HG03520 (cell line): ENCODE data around the gene UBE3C.

Source experiments
- ATAC-seq: cut with Tn5 transposase; IDR thresholded peaks from one replicate; pipeline ENCODE4 v1.9.1; 2021; ENCODE audit warnings: mild to moderate bottlenecking, moderate library complexity; ENCODE audit not compliant: unreplicated experiment

UBE3C gene

DNA sequence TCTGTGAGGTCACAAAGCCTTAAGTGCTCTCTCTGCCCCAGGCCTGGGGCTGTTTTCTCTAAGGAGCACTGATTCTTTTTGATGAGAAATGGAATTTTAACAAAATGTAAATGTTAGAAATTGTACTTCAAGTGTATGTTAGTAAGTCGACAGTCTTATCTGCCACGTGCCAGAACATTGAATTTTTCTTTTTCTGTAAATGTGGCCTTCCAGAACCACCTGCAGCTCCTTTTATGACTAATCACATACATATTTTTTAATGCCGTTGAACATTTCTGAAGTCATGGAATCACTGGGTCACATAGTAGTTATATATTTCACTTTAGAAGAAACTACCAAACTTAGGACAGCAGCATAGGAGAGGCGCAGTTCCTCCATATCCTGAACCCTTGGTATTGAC is 38.0 kb downstream of the UBE3C start:
- ATAC-seq: no peak

DNA sequence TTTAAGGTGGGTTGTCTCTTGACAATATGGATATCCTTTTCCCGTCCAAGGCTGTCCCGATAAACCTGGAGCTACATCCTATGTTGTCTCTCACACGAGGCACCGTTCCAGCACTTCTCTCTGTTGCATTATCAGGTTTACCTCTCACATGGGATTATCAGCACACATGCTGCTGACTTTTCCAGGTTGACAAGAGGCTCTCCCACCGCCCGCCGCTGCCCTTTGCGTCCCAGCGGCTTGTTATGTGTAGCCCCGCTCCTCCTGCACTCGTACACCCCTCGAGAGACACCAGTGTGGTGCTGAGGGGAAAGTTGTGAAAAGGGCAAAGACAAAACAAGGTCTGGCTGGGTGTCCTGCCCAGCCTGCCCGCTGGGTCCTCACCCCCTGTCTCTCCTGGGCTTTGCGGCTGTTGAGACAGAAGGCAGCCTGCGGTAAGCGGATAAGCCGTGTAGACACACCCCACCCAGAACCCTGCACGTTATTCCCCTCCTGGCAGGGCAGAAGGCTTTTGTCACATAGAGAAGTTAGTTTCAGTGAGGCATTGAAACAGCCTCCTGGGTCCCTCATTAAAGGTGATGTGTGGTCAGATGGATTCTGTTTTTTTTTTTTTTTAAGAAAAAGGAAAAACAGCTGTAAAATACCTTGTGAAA is 38.7 kb downstream of the UBE3C start:
- ATAC-seq: no peak

DNA sequence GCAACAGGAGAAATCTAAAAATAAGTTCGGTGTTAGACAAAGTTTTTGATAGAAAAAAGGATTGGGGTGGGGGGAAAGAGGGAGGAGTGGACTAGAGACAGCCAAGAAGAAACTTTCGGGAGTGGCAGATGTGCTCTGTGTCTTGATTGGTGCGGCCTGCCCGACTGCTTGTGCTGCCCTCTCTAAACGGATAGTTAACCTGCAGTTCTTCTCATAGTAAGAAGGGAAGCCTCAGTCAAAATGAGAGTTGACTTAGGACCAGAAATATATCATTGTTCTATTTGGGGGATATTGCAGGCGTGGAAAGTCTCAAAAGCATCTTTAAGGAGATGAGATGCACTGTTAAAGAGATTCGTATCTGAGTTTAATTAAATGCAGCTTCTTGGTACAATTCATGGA is 39.3 kb downstream of the UBE3C start:
- ATAC-seq: no peak

DNA sequence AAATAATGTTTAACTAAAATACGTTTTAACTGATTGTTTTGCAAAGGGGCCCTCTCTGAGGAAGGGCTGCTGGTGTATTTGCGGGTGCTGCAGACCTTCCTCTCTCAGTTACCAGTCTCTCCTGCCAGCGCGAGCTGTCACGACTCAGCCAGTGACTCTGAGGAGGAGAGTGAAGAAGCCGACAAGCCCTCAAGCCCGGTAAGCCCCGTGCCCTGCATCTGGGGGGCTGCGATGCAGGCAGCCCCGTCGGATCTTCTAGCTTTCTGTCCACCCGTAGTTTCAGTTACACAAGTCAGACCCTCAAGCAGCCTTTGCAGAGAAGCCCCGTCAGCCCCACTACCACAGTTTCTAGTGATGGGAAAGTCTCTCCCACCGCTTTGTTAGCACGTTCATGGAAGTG is 45.1 kb downstream of the UBE3C start:
- ATAC-seq: no peak

DNA sequence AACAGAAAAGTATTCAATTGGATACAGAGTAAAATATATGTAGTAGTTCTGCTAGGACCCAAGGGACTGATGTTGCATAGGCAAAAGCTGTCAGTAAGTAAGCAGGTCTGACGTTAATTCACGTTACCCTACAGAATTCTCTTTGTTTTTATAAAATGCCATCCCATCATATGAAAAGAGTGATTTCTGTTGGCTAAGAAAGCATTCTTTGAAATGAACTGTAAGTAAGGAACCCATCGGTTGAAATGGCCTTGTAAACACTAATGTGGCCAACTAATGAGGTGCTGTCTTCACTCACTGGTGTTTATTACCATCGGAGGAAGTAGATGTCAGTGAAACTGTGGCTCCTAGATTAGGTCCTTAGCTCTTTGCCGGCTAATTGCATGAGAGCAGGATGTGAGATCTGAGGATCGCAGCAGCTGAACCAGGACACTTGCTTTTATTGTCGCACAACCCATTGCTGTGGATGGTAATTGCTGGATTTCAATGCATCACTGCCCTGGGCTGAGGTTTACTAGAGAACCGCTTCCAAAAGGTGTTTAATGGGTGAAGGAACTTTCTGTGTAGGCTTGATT is 49.5 kb downstream of the UBE3C start:
- ATAC-seq: no peak

DNA sequence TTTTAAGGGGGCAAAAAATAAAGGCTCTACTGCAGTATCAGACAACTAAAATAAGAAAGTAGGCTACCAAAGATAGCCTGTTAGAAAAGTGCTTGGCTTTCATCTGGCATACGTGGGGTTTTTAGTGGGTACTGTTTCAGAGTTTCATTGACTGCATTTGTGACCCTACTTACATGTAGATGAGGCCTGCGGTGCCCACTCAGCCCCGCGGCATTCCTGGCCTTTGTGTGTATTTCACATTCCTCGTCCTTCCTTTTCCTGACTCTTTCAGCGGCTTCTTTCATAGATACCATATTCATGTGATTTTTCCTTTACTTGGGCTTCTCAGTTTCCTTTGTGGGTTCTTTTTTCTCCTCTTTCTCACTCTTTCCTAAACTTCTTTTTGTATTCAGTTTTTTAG is 50.7 kb downstream of the UBE3C start:
- ATAC-seq: no peak

DNA sequence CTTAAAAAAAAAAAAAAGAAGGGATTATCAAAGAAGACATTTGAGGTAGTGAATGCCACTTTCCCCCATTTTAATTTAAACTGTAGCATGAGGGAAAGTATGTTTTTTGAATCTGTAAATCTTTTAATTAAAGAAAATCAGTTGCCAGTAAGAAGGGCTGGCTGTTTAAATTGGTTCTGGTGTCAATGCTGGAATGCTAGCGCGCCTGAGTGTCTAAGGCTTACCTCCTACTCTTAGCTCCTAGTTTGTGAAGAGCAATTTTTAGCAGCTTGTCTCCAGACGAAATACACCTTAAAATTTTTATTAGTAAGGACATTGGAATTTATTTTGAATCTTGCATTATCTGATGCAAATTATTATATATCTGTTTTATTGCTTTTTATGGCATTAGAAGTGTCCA is 54.1 kb downstream of the UBE3C start:
- no peak for ATAC-seq

DNA sequence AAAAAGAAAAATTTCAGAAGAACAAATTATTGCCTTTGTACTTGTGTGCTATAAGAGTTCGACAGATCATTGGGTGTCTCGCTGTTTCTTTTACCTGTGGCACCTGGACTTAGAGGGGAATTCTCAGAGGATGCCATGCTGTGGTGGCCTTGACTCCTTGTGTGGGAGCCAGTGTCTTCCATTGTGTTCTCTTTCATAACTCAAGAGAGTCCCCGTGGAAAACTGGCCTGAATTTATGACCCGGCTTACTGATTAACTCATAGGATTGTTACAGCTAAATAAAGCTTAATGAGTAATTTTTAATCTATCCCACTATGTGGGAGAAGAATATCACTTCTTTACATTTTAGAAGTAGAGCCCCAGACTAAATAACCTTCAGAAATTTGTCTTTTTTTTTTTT is 54.5 kb downstream of the UBE3C start:
- ATAC-seq: no peak

DNA sequence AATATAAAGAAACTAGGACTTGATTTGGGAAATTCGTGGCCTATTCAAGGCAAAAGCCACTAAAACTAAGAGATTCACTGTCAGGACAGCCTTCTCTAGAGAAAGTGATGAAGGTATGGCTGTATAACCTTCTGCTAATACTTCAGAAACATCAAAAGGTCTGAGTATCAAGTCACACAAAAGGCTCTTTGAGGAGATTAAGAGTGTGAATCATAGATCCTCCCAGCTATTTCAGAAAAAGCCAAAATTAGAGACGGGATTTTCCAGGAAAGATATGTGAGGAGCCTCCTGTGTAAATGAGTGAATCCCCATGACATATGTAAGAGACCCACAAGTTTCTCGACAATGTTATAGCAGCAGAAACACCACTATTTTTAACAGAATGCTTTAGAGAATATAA is 56.2 kb downstream of the UBE3C start:
- no peak for ATAC-seq

DNA sequence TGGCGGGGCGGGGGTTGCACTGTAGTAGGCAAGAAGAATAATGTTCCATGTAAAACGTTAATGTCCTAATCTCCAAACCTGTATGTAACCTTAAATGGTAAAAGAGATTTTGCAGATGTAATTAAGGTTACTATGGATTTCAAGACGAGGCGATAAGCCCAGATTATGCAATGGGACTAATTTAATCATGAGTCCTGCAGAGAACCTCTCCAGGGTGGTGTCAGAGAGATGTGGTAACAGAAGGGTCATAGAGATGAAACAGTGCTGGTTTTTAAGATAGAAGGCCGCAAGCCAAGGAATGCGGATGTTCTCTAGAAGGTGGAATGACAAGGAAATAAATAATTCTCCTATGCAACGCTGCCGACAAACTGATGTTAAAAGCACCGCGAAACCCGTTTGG is 57.1 kb downstream of the UBE3C start:
- no peak for ATAC-seq

DNA sequence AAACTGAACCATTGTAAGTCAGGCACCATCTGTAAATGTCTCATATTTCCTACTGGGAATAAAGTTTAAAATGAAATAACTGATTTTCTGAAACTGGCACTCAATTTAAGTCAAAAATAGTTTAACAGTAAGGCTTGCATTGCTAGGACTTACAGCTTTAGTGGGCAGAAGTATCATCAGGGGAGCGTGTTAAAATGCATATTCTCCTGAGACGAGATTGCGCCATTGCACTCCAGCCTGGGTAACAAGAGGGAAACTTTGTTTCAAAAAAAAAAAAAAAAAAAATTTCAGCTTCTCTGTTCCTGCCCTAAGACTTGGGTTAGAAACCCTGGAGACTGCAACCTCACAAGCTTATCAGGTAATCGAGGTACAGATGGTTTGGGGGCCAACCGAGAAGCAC is 65.4 kb downstream of the UBE3C start:
- no peak for ATAC-seq

DNA sequence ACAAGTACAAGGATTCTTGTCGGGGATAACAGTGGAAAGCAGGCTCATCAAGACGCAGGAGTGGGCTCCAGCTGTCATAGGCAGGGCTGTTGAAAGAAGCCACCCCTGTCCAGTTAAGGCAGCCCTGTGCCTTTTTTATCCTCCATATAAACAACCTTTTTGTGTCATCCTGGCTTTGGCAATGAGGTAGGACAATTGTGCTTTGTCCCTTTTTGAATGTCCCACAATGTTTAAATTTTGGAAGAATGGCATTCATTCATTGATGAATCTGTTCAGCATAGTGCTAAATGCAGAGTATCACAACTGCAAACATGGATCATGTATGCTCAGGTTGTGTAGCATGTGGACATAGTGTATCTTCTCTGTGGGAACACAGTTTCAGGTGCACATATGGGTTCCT is 66.7 kb downstream of the UBE3C start:
- ATAC-seq: no peak

DNA sequence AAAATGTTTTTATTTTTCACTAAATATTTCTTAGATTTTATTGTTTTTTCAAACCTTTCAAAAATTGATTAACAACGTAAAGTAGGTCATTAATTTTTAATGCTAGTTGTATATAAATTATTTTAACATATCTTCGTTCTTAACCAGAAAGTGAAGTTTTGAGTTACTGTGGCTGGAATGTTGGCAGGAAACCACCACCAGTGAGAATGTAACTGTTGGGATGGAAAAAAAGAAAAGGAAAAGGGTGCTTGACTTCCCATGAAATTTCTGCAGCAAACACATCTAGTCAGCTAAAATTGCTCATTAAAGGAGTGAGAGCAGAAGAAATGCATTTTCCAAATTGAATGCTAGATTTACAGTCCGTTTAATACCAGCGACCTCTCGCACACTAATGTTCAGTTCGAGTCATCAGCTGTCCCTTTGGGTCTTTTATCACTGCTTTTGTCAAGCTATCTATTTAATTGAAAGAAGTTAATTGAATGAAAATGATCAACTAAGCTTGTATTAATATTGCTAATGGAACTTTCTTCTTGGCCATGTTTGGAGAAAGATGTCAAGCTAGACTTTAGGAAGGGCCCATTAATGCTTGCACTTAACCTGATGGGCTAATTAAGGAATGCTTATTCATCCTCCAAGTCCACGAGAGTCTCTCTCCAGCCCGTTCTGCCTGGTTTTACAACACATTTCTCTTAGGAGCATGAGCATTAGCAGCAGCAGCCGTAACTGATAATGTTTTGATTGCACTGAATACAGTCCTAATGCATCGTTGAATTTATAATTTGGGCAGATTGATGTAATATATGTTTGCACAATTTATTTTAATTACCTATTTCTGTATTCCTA is 70.1 kb downstream of the UBE3C start:
- no peak for ATAC-seq

DNA sequence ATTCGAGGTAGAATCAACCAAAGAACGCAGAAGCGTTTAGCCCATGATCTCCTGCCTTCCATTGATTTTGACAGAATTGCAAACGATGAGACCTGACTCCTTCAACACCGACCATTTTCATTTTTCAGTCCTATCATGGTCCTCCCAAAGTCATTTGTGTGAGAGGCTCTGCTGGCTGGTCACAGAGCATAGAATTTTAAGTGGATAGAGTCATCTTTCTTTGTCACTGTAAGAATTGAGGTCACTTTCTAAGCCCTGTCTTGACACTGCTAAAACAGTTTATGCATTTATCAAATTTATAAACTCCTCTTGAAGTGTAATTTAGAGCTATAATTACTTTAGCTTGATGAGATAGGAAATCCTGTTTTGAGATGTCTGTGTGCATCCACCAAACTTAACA is 72.0 kb downstream of the UBE3C start:
- ATAC-seq: no peak

DNA sequence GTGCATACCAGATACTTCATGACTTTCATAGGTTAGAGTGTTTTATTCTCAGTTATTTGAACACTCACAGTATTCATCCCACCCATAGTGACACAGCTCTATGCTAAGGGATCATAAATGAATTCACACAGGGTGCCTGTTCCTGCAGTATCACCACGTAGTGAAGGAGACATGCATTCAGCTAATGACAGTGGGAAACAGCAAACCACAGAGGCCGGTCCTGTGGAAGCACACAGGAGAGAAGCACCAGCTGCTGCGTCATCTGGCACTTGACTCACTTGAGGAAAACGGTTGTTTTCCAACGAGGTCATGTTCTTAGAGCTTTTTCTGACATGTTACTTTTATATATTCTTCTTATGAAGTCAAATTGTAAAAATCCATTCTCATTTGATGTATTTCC is 73.0 kb downstream of the UBE3C start:
- ATAC-seq: no peak

DNA sequence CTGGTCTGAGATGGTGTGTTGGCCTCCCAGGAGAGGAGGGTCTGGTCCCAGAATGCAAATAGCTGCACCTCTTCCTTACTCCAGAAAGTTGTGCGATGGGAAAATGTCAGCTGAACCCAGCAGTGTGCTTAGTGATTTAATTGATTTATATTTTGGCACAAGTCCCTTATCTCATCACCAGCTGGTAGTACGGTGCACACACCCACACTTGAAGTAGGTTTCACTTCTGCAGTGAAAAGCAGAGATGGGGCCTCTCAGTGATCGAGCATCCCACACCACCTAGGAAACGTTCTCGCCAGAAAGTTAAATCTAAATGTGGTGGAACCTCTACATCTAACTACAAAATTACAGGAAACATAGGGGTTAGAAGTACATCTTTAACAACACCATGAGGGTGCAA is 80.4 kb downstream of the UBE3C start:
- ATAC-seq: peak; percentile 95

DNA sequence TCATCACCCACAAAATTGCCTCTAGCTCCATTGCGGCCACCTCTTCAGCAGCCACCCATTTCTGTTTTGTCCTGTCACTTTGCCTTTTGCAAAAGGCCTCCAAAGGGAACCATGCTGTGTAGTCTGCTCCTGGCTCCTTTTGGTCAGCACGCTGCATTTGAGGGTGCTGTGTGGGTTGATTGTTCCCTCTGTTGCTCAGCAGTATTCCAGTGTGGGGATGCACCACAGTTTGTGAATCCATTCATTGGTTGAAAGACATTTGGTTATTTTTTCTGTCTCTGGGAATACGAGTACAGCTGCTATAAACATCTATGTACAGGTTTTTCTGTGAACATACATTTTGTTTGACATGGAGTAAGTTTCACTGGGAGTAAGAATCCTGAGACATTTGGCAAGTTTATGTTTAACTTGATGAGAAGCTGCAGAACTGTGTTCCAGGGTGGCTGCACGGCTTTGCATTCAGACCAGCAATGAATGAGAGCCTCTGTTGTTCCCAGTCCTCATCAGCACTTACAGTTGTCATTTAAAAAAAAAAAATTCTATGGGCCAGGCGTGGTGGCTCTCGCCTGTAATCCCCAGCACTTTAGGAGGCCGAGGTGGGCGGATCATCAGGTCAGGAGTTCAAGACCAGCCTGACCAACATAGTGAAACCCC is 82.3 kb downstream of the UBE3C start:
- ATAC-seq: no peak

DNA sequence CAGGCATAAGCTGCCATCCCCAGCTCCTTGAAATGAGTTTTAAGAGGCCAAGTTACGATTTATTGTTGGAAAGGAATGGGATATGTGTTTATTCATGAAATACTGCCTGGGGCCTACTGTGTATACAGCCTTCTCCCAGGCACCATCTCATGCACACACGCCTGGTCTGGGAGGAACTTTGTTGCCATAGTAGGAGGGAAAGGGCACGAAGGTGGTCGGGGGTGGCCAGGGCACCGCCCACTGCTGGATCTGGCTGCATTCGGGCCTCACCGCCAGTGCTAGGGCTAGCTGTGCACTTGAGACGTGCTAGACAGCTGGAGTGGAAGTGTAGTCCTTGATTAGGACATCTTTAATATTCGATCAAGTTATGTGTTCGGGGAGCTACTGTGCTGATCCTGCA is 84.0 kb downstream of the UBE3C start:
- ATAC-seq: no peak

DNA sequence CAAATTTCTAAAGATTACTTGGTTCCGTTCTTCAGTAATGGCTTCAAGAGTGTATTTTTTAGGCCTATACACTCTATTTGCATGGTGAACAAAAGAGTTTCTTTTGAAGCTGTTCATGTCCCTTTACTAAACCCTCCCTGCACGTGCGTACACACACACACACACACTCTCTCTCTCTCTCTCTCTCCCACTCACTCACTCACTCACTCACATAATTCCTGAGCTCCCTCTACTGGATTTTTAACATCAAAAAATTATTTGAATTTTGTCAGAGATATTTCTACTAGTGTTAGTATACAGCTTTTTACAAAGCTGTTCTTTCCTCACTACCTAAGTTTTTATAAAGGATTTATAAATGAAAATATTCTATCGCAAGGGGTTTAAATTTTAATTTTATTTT is 85.9 kb downstream of the UBE3C start:
- no peak for ATAC-seq

DNA sequence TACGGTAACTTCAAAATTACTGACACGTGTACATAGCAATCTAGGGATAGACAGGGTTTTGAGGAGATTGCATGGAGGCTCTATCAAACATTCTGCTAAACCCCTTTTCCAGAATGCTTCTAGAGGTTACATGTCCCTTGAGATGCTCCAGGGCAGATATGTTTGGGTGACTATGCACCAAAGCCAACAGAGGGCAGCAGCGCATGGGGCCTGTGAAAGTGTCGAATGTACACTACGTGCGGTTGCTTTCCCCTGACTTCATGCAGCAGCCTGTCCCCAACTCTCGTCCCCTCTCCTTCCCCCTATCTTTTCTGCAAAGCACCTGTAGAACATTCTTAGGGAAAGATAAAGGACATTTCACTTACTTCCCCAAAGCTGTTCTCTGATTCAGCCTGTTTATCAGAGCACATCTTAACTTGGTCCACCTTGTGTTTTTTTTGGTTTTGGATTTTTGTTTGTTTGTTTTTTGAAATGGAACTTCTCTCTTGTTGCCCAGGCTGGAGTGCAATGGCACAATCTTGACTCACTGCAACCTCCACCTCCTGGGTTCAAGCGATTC is 90.2 kb downstream of the UBE3C start:
- ATAC-seq: no peak

DNA sequence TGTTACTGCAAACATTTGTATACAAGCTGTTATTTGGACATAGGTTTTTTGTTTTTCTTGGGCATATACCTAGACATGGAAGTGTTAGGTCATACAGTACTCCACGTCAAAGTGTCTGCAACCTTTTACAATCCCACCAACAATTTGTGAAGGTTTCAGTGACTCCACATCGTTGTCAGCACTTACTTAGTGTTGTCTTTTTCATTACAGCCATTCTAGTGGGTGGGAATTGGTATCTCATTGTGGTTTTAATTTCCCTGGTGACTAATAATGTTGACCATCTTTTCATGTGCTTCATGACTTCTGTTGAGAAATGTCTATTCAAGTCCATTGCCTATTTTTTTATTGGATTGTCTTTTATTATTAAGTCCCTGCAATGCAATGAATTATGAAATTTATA is 95.0 kb downstream of the UBE3C start:
- no peak for ATAC-seq

DNA sequence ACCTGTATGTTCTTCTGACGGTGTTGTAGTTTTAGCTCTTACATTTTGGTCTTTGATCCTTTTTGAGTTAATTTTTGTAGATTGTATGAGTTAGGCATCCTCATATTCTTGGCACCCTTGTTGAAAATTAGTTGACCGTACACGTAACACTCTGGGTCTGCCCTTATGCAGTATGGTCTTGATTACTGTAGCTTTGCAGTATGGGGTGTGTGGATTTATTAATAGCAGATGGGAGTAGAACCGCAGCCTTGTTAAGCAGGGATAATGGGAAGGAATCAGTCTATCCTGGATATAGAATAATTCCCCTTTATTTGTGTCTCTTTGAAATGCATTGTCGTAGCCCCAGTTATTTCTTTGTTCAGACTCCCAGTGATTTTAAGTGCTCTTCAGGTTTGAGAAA is 95.5 kb downstream of the UBE3C start:
- ATAC-seq: no peak
